B cell (primary cell): ENCODE measurements around the gene BSG. TPM values are rescaled to one million over a fixed set of nuclear protein-coding genes. Genes with fewer than 3 reads are reported as not detected.
A peak's percentile ranks its signal among the peaks of the same experiment; 100 is the strongest.

ENCODE experiments used
- ATAC-seq: fragments of 200-7000 bp; cut with Tn5 transposase; one replicate; pipeline ENCODE4 v1.10.0; 2021; ENCODE audit warnings: low read depth, mild to moderate bottlenecking, moderate number of reproducible peaks, moderate library complexity
- CTCF ChIA-PET: fragments of 350-600 bp; sonication (Branson Sonifier 250); formaldehyde crosslinking; loops from one replicate; lab custom pipeline; 2021; ENCODE audit warnings: antibody characterized with exemption, inconsistent platforms; lab: Charles Lee
- POLR2A ChIA-PET: fragments of 350-600 bp; sonication (Branson Sonifier 250); formaldehyde crosslinking; loops from one replicate; lab custom pipeline; 2021; ENCODE audit warnings: antibody characterized with exemption; lab: Charles Lee
- DNase-seq: peaks from one replicate; pipeline ENCODE4 v3.0.0; 2013
- H2AFZ ChIP-seq: 2 replicates; pipeline ENCODE4 v1.6.1; 2012; ENCODE audit warnings: mild to moderate bottlenecking, low read depth, low read length; ENCODE audit not compliant: insufficient read depth, poor library complexity, severe bottlenecking
- H3K27ac ChIP-seq, 2 donors: 1 replicate in 1 of 2; 2 replicates in 1 of 2; pipeline ENCODE4 v1.5.1; 2012 to 2013; ENCODE audit warnings: low read length in 2 of 2, mild to moderate bottlenecking in 2 of 2, moderate library complexity in 1 of 2
- H3K27me3 ChIP-seq, 4 experiments: fragments of 200-600 bp in 1 of 4; sonication (generic) in 1 of 4; replicated peaks in 1 of 4; 1 replicate in 2 of 4; 2 replicates in 2 of 4; pipeline versions ENCODE4 v1.6.1 to v1.7.0; 2013 to 2016; ENCODE audit warnings: low read length in 3 of 4, mild to moderate bottlenecking in 2 of 4, mixed read lengths in 1 of 4, moderate library complexity in 1 of 4; ENCODE audit not compliant: insufficient read depth in 4 of 4, control insufficient read depth in 3 of 4; ENCODE audit errors: control extremely low read depth in 1 of 4
- H3K36me3 ChIP-seq, 2 experiments: replicated peaks in 1 of 2; 1 replicate in 1 of 2; 2 replicates in 1 of 2; pipeline versions ENCODE4 v1.6.1 to v1.7.1; 2013; ENCODE audit warnings: low read length in 1 of 2; ENCODE audit not compliant: insufficient read depth in 2 of 2, control insufficient read depth in 1 of 2; ENCODE audit errors: control extremely low read depth in 1 of 2, extremely low read depth in 1 of 2
- H3K4me1 ChIP-seq, 2 donors: fragments of 200-600 bp in 1 of 2; sonication (generic) in 1 of 2; 1 replicate in 1 of 2; 2 replicates in 1 of 2; pipeline versions ENCODE4 v1.5.1 to v1.6.1; 2013 to 2017; ENCODE audit warnings: low read length in 2 of 2; ENCODE audit not compliant: control insufficient read depth in 2 of 2, insufficient read depth in 2 of 2
- H3K4me2 ChIP-seq: replicated peaks from 2 replicates; pipeline ENCODE3; 2012; ENCODE audit warnings: mild to moderate bottlenecking, low read depth, low read length; ENCODE audit not compliant: poor library complexity, severe bottlenecking
- H3K4me3 ChIP-seq, 5 experiments: fragments of 200-600 bp in 1 of 5; sonication (generic) in 1 of 5; 1 replicate in 3 of 5; 2 replicates in 2 of 5; pipeline versions ENCODE4 v1.5.1 to v1.7.0; 2011 to 2016; ENCODE audit warnings: low read length in 4 of 5, mild to moderate bottlenecking in 4 of 5, low read depth in 2 of 5, control low read depth in 1 of 5, moderate library complexity in 1 of 5; ENCODE audit not compliant: insufficient read depth in 1 of 5; ENCODE audit errors: control extremely low read depth in 1 of 5, extremely low read depth in 1 of 5
- H3K79me2 ChIP-seq: fragments of 200-600 bp; sonication (generic); one replicate; pipeline ENCODE4 v1.6.0; 2016; ENCODE audit warnings: low read length; ENCODE audit not compliant: control insufficient read depth, insufficient read depth
- H3K9ac ChIP-seq: fragments of 200-600 bp; sonication (generic); 2 replicates; pipeline ENCODE4 v1.6.1; 2017; ENCODE audit warnings: mild to moderate bottlenecking, low read length, moderate library complexity
- H3K9me3 ChIP-seq, 3 donors: one replicate each; pipeline versions ENCODE4 v1.6.1 to v1.7.1; 2013; ENCODE audit warnings: low read length in 2 of 3; ENCODE audit not compliant: control insufficient read depth in 2 of 3, insufficient read depth in 1 of 3; ENCODE audit errors: control extremely low read depth in 1 of 3
- H4K20me1 ChIP-seq: 2 replicates; pipeline ENCODE4 v1.6.0; 2012; ENCODE audit warnings: mild to moderate bottlenecking, low read length; ENCODE audit not compliant: insufficient read depth, control insufficient read depth, poor library complexity, severe bottlenecking
- H3K27ac Mint-ChIP-seq: one replicate; pipeline ENCODE4 v1.8.0; 2021; ENCODE audit warnings: mixed read lengths
- H3K27me3 Mint-ChIP-seq: one replicate; pipeline ENCODE4 v1.8.0; 2021; ENCODE audit warnings: mixed read lengths
- H3K4me1 Mint-ChIP-seq: one replicate; pipeline ENCODE4 v1.8.0; 2021; ENCODE audit warnings: mixed read lengths
- H3K4me3 Mint-ChIP-seq: one replicate; pipeline ENCODE4 v1.8.0; 2021; ENCODE audit warnings: mixed read lengths
- H3K9me3 Mint-ChIP-seq: one replicate; pipeline ENCODE4 v1.8.0; 2022; ENCODE audit warnings: mixed read lengths; ENCODE audit not compliant: insufficient read depth
- EZH2 ChIP-seq: IDR thresholded peaks from 2 replicates; pipeline ENCODE4 v1.6.1; 2012; ENCODE audit warnings: borderline replicate concordance, low read depth, mild to moderate bottlenecking, moderate library complexity, low read length; ENCODE audit not compliant: insufficient read depth, poor library complexity, severe bottlenecking
- WGBS: methylation state at CpG from one replicate; pipeline ENCODE4 v1.1.5; 2013; ENCODE audit warnings: missing lambda C conversion rate; ENCODE audit not compliant: insufficient coverage; 5-methylcytosine and 5-hydroxymethylcytosine counted together
- intact Hi-C: fragments of 100-400 bp; cut with micrococcal nuclease; formaldehyde crosslinking; loops from one replicate; pipeline ENCODE4 v1.10.0; 2022
- polyA plus RNA-seq: library from polyadenylated mRNA; depleted of rRNA; stranded (reverse); fragments of >200 nt; gene quantifications from 2 replicates; pipeline ENCODE4 v1.2.3, GENCODE V29; 2012
- total RNA-seq, 2 donors: library from RNA; stranded (reverse); fragments of 120-200 nt in 1 of 2; gene quantifications; 1 replicate in 1 of 2; 2 replicates in 1 of 2; pipeline versions ENCODE4 v1.2.3 to v1.2.4, GENCODE V29; 2013 to 2022
- TF ChIP-seq, protein P1 (sequence below): fragments of 200-600 bp; IDR thresholded peaks from one replicate; pipeline ENCODE4 v1.8.0; 2022; ENCODE audit warnings: antibody characterized with exemption, mild to moderate bottlenecking

The BSG gene
- total and polyA plus RNA-seq, 2 donors (not counting 1 experiment from before 2014, with no cell fraction given), result 82.1 to 131 TPM

DNA sequence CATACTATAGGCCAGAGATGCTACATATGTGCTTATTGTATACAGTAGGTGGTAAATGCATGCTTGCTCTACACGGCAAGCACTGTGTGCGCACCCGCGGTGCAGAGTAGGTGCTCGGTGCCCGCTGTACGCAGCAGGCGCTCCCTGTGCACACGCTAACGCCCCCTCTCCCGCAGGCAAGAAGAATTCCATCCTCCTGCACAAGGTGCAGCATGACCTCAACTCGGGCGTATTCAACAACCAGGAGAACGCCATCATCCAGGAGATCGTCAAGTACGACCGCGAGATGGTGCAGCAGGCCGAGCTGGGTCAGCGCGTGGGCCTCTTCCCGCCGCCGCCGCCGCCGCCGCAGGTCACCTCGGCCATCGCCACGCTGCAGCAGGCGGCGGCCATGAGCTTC, 43.2 kb downstream of the BSG start:
- peaks cover 7 to 14% of the 10 kb centered on the region in 2 donors for H3K4me1 ChIP-seq
- POLR2A ChIA-PET, result no interaction called here
- peak overlapping the region; percentile 38 for H2AFZ ChIP-seq
- no peaks in the 10 kb centered on the region for H3K9me3 Mint-ChIP-seq
- H3K36me3 ChIP-seq, result peaks cover 0 to 21% of the 10 kb centered on the region in 2 experiments
- intact Hi-C loops, result no loop called here
- H3K4me3 Mint-ChIP-seq, result peak overlapping the region; percentile 84
- peak overlapping the region; percentile 37 for H3K27ac Mint-ChIP-seq
- peaks cover 4% of the 10 kb centered on the region for H4K20me1 ChIP-seq
- ATAC-seq (peak; percentile 10), DNase-seq (peak; percentile 54)
- H3K79me2 ChIP-seq, result no peaks in the 10 kb centered on the region
- CTCF ChIA-PET, result no interaction called here
- H3K4me2 ChIP-seq, result peak overlapping the region; percentile 37
- no peak overlapping the region for H3K9ac ChIP-seq
- H3K27me3 Mint-ChIP-seq, result peaks cover 7% of the 10 kb centered on the region
- H3K4me1 Mint-ChIP-seq, result peaks cover 16% of the 10 kb centered on the region
- H3K9me3 ChIP-seq, result no peaks in the 10 kb centered on the region
- no peak overlapping the region for H3K4me3 ChIP-seq
- TF ChIP-seq EZH2, result no peak
- TF ChIP-seq, protein P1, sequence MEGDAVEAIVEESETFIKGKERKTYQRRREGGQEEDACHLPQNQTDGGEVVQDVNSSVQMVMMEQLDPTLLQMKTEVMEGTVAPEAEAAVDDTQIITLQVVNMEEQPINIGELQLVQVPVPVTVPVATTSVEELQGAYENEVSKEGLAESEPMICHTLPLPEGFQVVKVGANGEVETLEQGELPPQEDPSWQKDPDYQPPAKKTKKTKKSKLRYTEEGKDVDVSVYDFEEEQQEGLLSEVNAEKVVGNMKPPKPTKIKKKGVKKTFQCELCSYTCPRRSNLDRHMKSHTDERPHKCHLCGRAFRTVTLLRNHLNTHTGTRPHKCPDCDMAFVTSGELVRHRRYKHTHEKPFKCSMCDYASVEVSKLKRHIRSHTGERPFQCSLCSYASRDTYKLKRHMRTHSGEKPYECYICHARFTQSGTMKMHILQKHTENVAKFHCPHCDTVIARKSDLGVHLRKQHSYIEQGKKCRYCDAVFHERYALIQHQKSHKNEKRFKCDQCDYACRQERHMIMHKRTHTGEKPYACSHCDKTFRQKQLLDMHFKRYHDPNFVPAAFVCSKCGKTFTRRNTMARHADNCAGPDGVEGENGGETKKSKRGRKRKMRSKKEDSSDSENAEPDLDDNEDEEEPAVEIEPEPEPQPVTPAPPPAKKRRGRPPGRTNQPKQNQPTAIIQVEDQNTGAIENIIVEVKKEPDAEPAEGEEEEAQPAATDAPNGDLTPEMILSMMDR, result no peak
- 20% methylated on average over 33 of the region's 33 CpGs for WGBS
- H3K27ac ChIP-seq, result no peak overlapping the region
- H3K27me3 ChIP-seq, result peaks cover 0 to 9% (median 2%) of the 10 kb centered on the region in 4 experiments

DNA sequence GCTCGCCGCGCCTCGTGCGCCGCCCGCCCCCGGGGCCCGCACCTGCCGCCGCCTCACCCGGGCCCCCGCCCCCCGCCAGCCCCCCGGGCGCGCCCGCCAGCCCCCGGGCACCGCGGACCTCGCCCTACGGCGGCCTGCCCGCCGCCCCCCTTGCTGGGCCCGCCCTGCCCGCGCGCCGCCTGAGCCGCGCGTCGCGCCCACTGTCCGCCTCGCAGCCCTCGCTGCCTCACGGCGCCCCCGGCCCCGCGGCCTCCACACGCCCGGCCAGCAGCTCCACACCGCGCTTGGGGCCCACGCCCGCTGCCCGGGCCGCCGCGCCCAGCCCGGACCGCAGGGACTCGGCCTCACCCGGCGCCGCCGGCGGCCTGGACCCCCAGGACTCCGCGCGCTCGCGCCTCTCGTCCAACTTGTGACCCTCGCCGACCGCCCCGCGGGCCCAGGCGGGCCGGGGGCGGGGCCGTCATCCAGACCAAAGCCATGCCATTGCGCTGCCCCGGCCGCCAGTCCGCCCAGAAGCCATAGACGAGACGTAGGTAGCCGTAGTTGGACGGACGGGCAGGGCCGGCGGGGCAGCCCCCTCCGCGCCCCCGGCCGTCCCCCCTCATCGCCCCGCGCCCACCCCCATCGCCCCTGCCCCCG, 43.8 kb downstream of the BSG start:
- Histone ChIP-seq H3K36me3 (peaks cover 0 to 21% of the 10 kb centered on the region in 2 experiments), H2AFZ (no peak overlapping the region), H3K27me3 (peaks cover 0 to 9% (median 2%) of the 10 kb centered on the region in 4 experiments), H3K79me2 (no peaks in the 10 kb centered on the region), H3K4me1 (peaks cover 1 to 8% of the 10 kb centered on the region in 2 donors), H3K9me3 (no peaks in the 10 kb centered on the region), H3K9ac (no peak overlapping the region), H4K20me1 (peaks cover 4% of the 10 kb centered on the region), H3K4me3 (no peak overlapping the region), H3K4me2 (no peak overlapping the region), H3K27ac (no peak overlapping the region)
- POLR2A ChIA-PET, result no interaction called here
- TF ChIP-seq, protein P1, result no peak
- TF ChIP-seq EZH2, result no peak
- Mint-ChIP-seq H3K27ac (no peak overlapping the region), H3K9me3 (no peaks in the 10 kb centered on the region), H3K27me3 (peaks cover 7% of the 10 kb centered on the region), H3K4me3 (no peak overlapping the region), H3K4me1 (peaks cover 12% of the 10 kb centered on the region)
- DNase-seq, result no peak
- intact Hi-C loops, result no loop called here
- CTCF ChIA-PET, result no interaction called here
- 31% methylated on average over 69 of the region's 97 CpGs for WGBS
- no peak for ATAC-seq
